ENCODE results near the gene ZRSR2.

- TF ChIP-seq POLR2AphosphoS5 (IDR thresholded peaks at IDR 0.05) (no peak), CTCF (IDR thresholded peaks at IDR 0.05) (no peak), POLR2A (IDR thresholded peaks at IDR 0.05) (no peak)
Observed at GRCh38 chrX:15825936-15826335, 35.7 kb downstream of the ZRSR2 start.

Measured in prostate gland (tissue), 2 donors.